Measurements from ENCODE around the gene GSTO2. TPM values are rescaled to one million over a fixed set of nuclear protein-coding genes. Genes with fewer than 3 reads are reported as not detected.

GSTO2 gene
- total and polyA plus RNA-seq, 11 donors: 0.46 to 1.9 (median 0.88) TPM

GRCh38 chr10:104328646-104328895, 59.6 kb downstream of the GSTO2 start:
- WGBS, 4 donors: 0 to 10% (median 4%) methylated on average over 3 of the region's 3 CpGs
- Histone ChIP-seq H3K27me3 (no peaks in the 10 kb centered on the region), H3K36me3 (peaks cover 0 to 10% (median 0%) of the 10 kb centered on the region in 9 donors), H3K27ac (peak overlapping the region; percentile 89 to 100 (median 99)), H3K9me3 (no peaks in the 10 kb centered on the region), H3K4me1 (peaks cover 52 to 100% (median 100%) of the 10 kb centered on the region in 12 donors), H3K4me3 (peak overlapping the region in 10 of 12 donors; percentile 21 to 50 (median 35))
- intact Hi-C loops (cut with DNase I): no loop called here
- no peak for DNase-seq
- TF ChIP-seq POLR2A (IDR thresholded peaks at IDR 0.05) (no peak), CTCF (IDR thresholded peaks at IDR 0.05) (no peak)
- no peak for ATAC-seq

- H3K36me3 ChIP-seq: peaks cover 0 to 12% (median 0%) of the 10 kb centered on the region in 9 donors
- H3K27me3 ChIP-seq: no peaks in the 10 kb centered on the region
- no peaks in the 10 kb centered on the region for H3K9me3 ChIP-seq
- DNase-seq (peak in 4 of 5 donors; percentile 66 to 90 (median 74)), ATAC-seq (peak; percentile 10 to 64 (median 50))
- 8 to 17% (median 12%) methylated on average over 8 to 15 of the region's 15 CpGs for WGBS, 4 donors
- TF ChIP-seq POLR2A (IDR thresholded peaks at IDR 0.05) (peak in 1 of 2 donors; percentile 54), CTCF (IDR thresholded peaks at IDR 0.05) (no peak)
- H3K27ac ChIP-seq: peak overlapping the region; percentile 89 to 100 (median 99)
- intact Hi-C loops (cut with DNase I): no loop called here
- peak overlapping the region in 10 of 12 donors; percentile 21 to 50 (median 35) for H3K4me3 ChIP-seq
- H3K4me1 ChIP-seq: peaks cover 56 to 100% (median 100%) of the 10 kb centered on the region in 12 donors
Measured at GRCh38 chr10:104328896-104329710, 60.1 kb downstream of the GSTO2 start.

- Histone ChIP-seq H3K36me3 (peaks cover 0 to 18% (median 0%) of the 10 kb centered on the region in 9 donors), H3K27me3 (no peaks in the 10 kb centered on the region), H3K9me3 (no peaks in the 10 kb centered on the region), H3K4me1 (peaks cover 54 to 100% (median 100%) of the 10 kb centered on the region in 12 donors), H3K27ac (peak overlapping the region; percentile 89 to 100 (median 99)), H3K4me3 (peak overlapping the region in 7 of 12 donors; percentile 10 to 50 (median 38))
- no peak for TF ChIP-seq POLR2A (IDR thresholded peaks at IDR 0.05)
- no peak for TF ChIP-seq CTCF (IDR thresholded peaks at IDR 0.05)
- WGBS, 4 donors: 12 to 24% (median 19%) methylated on average over 3 of the region's 3 CpGs
- intact Hi-C loops (cut with DNase I): no loop called here
- no peak for DNase-seq
- peak in 1 of 4 donors; percentile 5 for ATAC-seq
Measured at GRCh38 chr10:104329735-104330134, 60.8 kb downstream of the GSTO2 start.
